ENCODE measurements around the gene RPS13.
A peak's percentile ranks its signal among the peaks of the same experiment; 100 is the strongest.
"Not testable (repeated sequence)": the region's sequence is repeated elsewhere in the genome, so short reads cannot be mapped to it uniquely, and the experiment has no call there.

The RPS13 gene

DNA sequence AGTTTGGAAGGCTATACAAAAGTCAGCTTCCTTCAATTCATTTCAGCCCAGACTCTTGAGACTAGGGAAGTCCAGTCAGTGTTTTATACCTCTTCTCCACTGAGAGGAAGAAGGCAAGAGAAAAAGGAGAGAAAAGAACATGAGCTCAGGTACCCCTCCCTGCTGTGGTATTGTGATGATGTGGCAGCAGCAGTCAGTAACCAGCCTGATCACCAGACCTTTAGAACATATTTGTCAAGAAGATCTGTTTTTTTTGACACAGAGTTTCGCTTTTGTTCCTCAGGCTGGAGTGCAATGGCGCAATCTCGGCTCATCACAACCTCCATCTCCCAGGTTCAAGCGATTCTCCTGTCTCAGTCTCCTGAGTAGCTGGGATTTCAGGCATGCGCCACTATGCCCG lies 21.2 kb upstream of the RPS13 start:
- Histone ChIP-seq H4K20me1 (ENCODE audit: insufficient read depth, low read length, poor library complexity, severe bottlenecking) (no peaks in the 10 kb centered on the region), H3K36me3 (ENCODE audit: insufficient read depth, low read length) (peaks cover 41% of the 10 kb centered on the region; the same call in 1 of the 2 replicates), H3K9ac (ENCODE audit: low read depth, low read length, poor library complexity, severe bottlenecking) (no peak overlapping the region), H3F3A (ENCODE audit: low read depth) (no peaks in the 10 kb centered on the region), H3K9me3 (ENCODE audit: insufficient read depth, low read depth, low read length) (no peaks in the 10 kb centered on the region), H2AFZ (ENCODE audit: low read length) (no peak overlapping the region), H3K4me3 (ENCODE audit: low read length, poor library complexity, severe bottlenecking) (no peak overlapping the region), H3K4me1 (ENCODE audit: insufficient read depth, low read length, poor library complexity, severe bottlenecking) (no peaks in the 10 kb centered on the region), H3K79me2 (ENCODE audit: insufficient read depth, low read length) (no peaks in the 10 kb centered on the region), H3K4me2 (ENCODE audit: low read depth, low read length, poor library complexity, severe bottlenecking) (no peak overlapping the region), H3K27me3 (ENCODE audit: insufficient read depth, low read length, poor library complexity, severe bottlenecking) (no peaks in the 10 kb centered on the region), H3K9me2 (replicated peaks; ENCODE audit: low read depth, low read length) (no peaks in the 10 kb centered on the region)
- no peak for TF ChIP-seq EZH2phosphoT487 (IDR thresholded peaks at IDR 0.05; ENCODE audit: borderline replicate concordance)
- TF ChIP-seq, protein P1, sequence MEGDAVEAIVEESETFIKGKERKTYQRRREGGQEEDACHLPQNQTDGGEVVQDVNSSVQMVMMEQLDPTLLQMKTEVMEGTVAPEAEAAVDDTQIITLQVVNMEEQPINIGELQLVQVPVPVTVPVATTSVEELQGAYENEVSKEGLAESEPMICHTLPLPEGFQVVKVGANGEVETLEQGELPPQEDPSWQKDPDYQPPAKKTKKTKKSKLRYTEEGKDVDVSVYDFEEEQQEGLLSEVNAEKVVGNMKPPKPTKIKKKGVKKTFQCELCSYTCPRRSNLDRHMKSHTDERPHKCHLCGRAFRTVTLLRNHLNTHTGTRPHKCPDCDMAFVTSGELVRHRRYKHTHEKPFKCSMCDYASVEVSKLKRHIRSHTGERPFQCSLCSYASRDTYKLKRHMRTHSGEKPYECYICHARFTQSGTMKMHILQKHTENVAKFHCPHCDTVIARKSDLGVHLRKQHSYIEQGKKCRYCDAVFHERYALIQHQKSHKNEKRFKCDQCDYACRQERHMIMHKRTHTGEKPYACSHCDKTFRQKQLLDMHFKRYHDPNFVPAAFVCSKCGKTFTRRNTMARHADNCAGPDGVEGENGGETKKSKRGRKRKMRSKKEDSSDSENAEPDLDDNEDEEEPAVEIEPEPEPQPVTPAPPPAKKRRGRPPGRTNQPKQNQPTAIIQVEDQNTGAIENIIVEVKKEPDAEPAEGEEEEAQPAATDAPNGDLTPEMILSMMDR (conservative IDR thresholded peaks at IDR 0.05; ENCODE audit: low read length): no peak

DNA sequence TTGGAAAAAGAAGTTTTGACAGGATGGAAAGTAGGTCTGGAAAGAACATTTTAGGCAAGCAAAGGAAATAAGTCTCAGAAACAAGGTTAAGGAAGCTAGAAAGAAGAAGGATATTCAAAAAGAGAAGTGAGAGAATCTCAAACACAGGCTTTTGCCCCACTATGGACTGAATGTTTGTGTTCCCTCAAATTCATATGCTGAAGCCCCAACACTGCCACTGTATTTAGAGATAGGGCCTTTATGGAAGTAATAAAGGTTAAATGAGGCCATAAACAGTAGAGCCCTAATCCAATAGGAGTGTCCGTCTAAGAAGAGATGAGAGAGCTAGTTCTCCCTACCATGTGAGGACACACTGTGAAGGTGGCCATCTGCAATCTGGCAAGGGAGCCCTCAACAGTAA lies 20.6 kb upstream of the RPS13 start:
- Histone ChIP-seq H3K4me2 (ENCODE audit: low read depth, low read length, poor library complexity, severe bottlenecking) (no peak overlapping the region), H3K79me2 (ENCODE audit: insufficient read depth, low read length) (no peaks in the 10 kb centered on the region), H2AFZ (ENCODE audit: low read length) (no peak overlapping the region), H3K9ac (ENCODE audit: low read depth, low read length, poor library complexity, severe bottlenecking) (no peak overlapping the region), H3K9me2 (replicated peaks; ENCODE audit: low read depth, low read length) (no peaks in the 10 kb centered on the region), H3K27me3 (ENCODE audit: insufficient read depth, low read length, poor library complexity, severe bottlenecking) (no peaks in the 10 kb centered on the region), H3K4me3 (ENCODE audit: low read length, poor library complexity, severe bottlenecking) (no peak overlapping the region), H4K20me1 (ENCODE audit: insufficient read depth, low read length, poor library complexity, severe bottlenecking) (no peaks in the 10 kb centered on the region), H3K9me3 (ENCODE audit: insufficient read depth, low read depth, low read length) (no peaks in the 10 kb centered on the region), H3K4me1 (ENCODE audit: insufficient read depth, low read length, poor library complexity, severe bottlenecking) (no peaks in the 10 kb centered on the region), H3F3A (ENCODE audit: low read depth) (no peaks in the 10 kb centered on the region), H3K36me3 (ENCODE audit: insufficient read depth, low read length) (peaks cover 38% of the 10 kb centered on the region; the same call in 1 of the 2 replicates)
- TF ChIP-seq, protein P1 (conservative IDR thresholded peaks at IDR 0.05; ENCODE audit: low read length): no peak
- no peak for TF ChIP-seq EZH2phosphoT487 (IDR thresholded peaks at IDR 0.05; ENCODE audit: borderline replicate concordance)

DNA sequence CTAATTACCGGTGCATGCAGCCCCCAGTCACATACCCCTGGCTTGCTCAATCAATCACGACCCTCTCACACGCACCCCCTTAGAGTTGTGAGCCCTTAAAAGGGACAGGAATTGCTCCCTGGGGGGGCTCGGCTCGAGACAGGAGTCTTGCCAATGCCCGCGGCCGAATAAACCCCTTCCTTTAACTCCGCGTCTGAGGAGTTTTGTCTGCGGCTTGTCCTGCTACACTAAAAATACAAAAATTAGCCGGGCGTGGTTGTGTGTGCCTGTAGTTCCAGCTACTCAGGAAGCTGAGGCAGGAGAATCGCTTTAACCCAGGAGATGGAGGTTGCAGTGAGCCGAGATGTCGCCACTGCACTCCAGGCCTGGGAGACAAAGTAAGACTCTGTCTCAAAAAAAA lies 8.5 kb upstream of the RPS13 start:
- H3K4me1 ChIP-seq (ENCODE audit: insufficient read depth, low read length, poor library complexity, severe bottlenecking); H4K20me1 ChIP-seq (ENCODE audit: insufficient read depth, low read length, poor library complexity, severe bottlenecking); H3K27me3 ChIP-seq (ENCODE audit: insufficient read depth, low read length, poor library complexity, severe bottlenecking); H3K9me2 ChIP-seq (replicated peaks; ENCODE audit: low read depth, low read length); H3K9ac ChIP-seq (ENCODE audit: low read depth, low read length, poor library complexity, severe bottlenecking); H3K4me2 ChIP-seq (ENCODE audit: low read depth, low read length, poor library complexity, severe bottlenecking); H3F3A ChIP-seq (ENCODE audit: low read depth); H3K9me3 ChIP-seq (ENCODE audit: insufficient read depth, low read depth, low read length); H3K79me2 ChIP-seq (ENCODE audit: insufficient read depth, low read length); H2AFZ ChIP-seq (ENCODE audit: low read length); H3K4me3 ChIP-seq (ENCODE audit: low read length, poor library complexity, severe bottlenecking): not testable (repeated sequence)
- peaks cover 17% of the 10 kb centered on the region; the same call in 1 of the 2 replicates for H3K36me3 ChIP-seq (ENCODE audit: insufficient read depth, low read length)

DNA sequence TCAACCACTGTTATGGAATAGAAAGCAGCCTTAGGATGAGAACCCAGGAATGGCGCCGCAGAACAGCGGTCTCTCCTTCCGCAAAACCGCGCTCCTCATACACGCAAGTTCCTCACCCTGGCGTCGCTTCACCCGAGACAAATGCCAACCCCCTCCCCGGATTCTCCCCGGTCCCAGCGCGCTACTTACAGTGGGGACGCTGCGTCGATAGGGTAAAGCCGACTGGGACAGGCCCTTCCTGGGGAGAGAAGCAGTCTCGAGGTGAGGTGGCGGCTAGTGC lies 287 bp downstream of the RPS13 start:
- Histone ChIP-seq H3F3A (ENCODE audit: low read depth) (no peaks in the 10 kb centered on the region), H4K20me1 (ENCODE audit: insufficient read depth, low read length, poor library complexity, severe bottlenecking) (peaks cover 34% of the 10 kb centered on the region), H2AFZ (ENCODE audit: low read length) (no peak overlapping the region), H3K27me3 (ENCODE audit: insufficient read depth, low read length, poor library complexity, severe bottlenecking) (no peaks in the 10 kb centered on the region), H3K4me2 (ENCODE audit: low read depth, low read length, poor library complexity, severe bottlenecking) (peak overlapping the region; percentile 89), H3K36me3 (ENCODE audit: insufficient read depth, low read length) (peaks cover 15% of the 10 kb centered on the region; the same call in 1 of the 2 replicates), H3K79me2 (ENCODE audit: insufficient read depth, low read length) (peaks cover 51% of the 10 kb centered on the region), H3K9ac (ENCODE audit: low read depth, low read length, poor library complexity, severe bottlenecking) (peak overlapping the region; percentile 93), H3K4me1 (ENCODE audit: insufficient read depth, low read length, poor library complexity, severe bottlenecking) (peaks cover 23% of the 10 kb centered on the region), H3K9me2 (replicated peaks; ENCODE audit: low read depth, low read length) (no peaks in the 10 kb centered on the region), H3K9me3 (ENCODE audit: insufficient read depth, low read depth, low read length) (no peaks in the 10 kb centered on the region), H3K4me3 (ENCODE audit: low read length, poor library complexity, severe bottlenecking) (peak overlapping the region; percentile 90)
- TF ChIP-seq, protein P1 (conservative IDR thresholded peaks at IDR 0.05; ENCODE audit: low read length): no peak
- TF ChIP-seq EZH2phosphoT487 (IDR thresholded peaks at IDR 0.05; ENCODE audit: borderline replicate concordance): no peak
